Measurements from ENCODE around the gene ETFB. TPM values are rescaled to one million over a fixed set of nuclear protein-coding genes. Genes with fewer than 3 reads are reported as not detected.

The ETFB gene
- total RNA-seq, 1 experiment from 2014 or later = 204 TPM

GRCh38 chr19:51325161-51325976 lies 40.8 kb downstream of the ETFB start:
- Histone ChIP-seq H4K20me1 (ENCODE audit: insufficient read depth) (no peaks in the 10 kb centered on the region), H3K9me3 (ENCODE audit: insufficient read depth, low read depth) (no peaks in the 10 kb centered on the region), H2AFZ (no peak overlapping the region), H3K4me3 (no peak overlapping the region), H3K27me3 (ENCODE audit: insufficient read depth, low read depth) (peaks cover 47% of the 10 kb centered on the region), H3F3A (ENCODE audit: insufficient read depth, low read depth) (no peaks in the 10 kb centered on the region), H3K79me2 (ENCODE audit: low read depth) (no peaks in the 10 kb centered on the region), H3K4me1 (replicated peaks; ENCODE audit: insufficient read depth) (no peaks in the 10 kb centered on the region), H3K27ac (no peak overlapping the region), H3K36me3 (ENCODE audit: low read depth) (no peaks in the 10 kb centered on the region), H3K4me2 (no peak overlapping the region), H3K9me2 (ENCODE audit: insufficient read depth) (no peaks in the 10 kb centered on the region)
- ChIA-PET POLR2A (ENCODE audit: unreplicated experiment) (no interaction called here), CTCF (no interaction called here)
- intact Hi-C loops (cut with micrococcal nuclease; ENCODE audit: unreplicated experiment) = no loop called here
- TF ChIP-seq CTCF (conservative IDR thresholded peaks at IDR 0.05) = no peak
- TF ChIP-seq EZH2 (IDR thresholded peaks at IDR 0.05; ENCODE audit: low read depth) = no peak
- no TSS peak for BruUV-seq (replicated peaks)
- DNase-seq = no peak

DNA sequence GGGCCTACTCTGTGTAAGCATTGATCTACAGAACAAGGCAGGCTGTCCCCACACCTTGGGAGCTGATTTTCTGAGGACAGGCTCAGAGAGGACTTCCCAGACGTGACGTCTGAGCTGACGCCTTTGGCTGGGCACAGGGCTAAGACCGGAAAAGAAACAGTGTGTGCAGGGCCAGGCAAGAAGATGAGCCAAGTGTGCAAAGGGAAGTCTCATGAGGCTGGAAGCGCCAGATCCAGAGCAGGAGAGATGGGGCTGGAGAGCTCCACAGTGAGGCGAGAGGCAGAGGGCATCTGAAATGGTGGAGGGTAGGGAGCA lies 42.1 kb downstream of the ETFB start:
- no peaks in the 10 kb centered on the region for H3K9me2 ChIP-seq (ENCODE audit: insufficient read depth)
- no peaks in the 10 kb centered on the region for H3K4me1 ChIP-seq (replicated peaks; ENCODE audit: insufficient read depth)
- peaks cover 56% of the 10 kb centered on the region for H3K27me3 ChIP-seq (ENCODE audit: insufficient read depth, low read depth)
- H2AFZ ChIP-seq = no peak overlapping the region
- ChIA-PET CTCF (no interaction called here), POLR2A (ENCODE audit: unreplicated experiment) (no interaction called here)
- no peaks in the 10 kb centered on the region for H3K9me3 ChIP-seq (ENCODE audit: insufficient read depth, low read depth)
- TF ChIP-seq CTCF (conservative IDR thresholded peaks at IDR 0.05) = no peak
- no peak for TF ChIP-seq EZH2 (IDR thresholded peaks at IDR 0.05; ENCODE audit: low read depth)
- H4K20me1 ChIP-seq (ENCODE audit: insufficient read depth) = no peaks in the 10 kb centered on the region
- H3K36me3 ChIP-seq (ENCODE audit: low read depth) = no peaks in the 10 kb centered on the region
- H3F3A ChIP-seq (ENCODE audit: insufficient read depth, low read depth) = no peaks in the 10 kb centered on the region
- no peak overlapping the region for H3K4me3 ChIP-seq
- no peaks in the 10 kb centered on the region for H3K79me2 ChIP-seq (ENCODE audit: low read depth)
- intact Hi-C loops (cut with micrococcal nuclease; ENCODE audit: unreplicated experiment) = no loop called here
- DNase-seq = no peak
- H3K4me2 ChIP-seq = no peak overlapping the region
- BruUV-seq (replicated peaks) = no TSS peak
- H3K27ac ChIP-seq = no peak overlapping the region

- intact Hi-C loops (cut with micrococcal nuclease; ENCODE audit: unreplicated experiment) = no loop called here
- POLR2A ChIA-PET (ENCODE audit: unreplicated experiment) = no interaction called here
- no peaks in the 10 kb centered on the region for H3K4me1 ChIP-seq (replicated peaks; ENCODE audit: insufficient read depth)
- H3K9me3 ChIP-seq (ENCODE audit: insufficient read depth, low read depth) = no peaks in the 10 kb centered on the region
- peaks cover 61% of the 10 kb centered on the region for H3K27me3 ChIP-seq (ENCODE audit: insufficient read depth, low read depth)
- no peaks in the 10 kb centered on the region for H4K20me1 ChIP-seq (ENCODE audit: insufficient read depth)
- no peak overlapping the region for H3K4me3 ChIP-seq
- CTCF ChIA-PET = no interaction called here
- H3K9me2 ChIP-seq (ENCODE audit: insufficient read depth) = no peaks in the 10 kb centered on the region
- no peak overlapping the region for H2AFZ ChIP-seq
- no peak overlapping the region for H3K27ac ChIP-seq
- H3F3A ChIP-seq (ENCODE audit: insufficient read depth, low read depth) = no peaks in the 10 kb centered on the region
- BruUV-seq (replicated peaks) = no TSS peak
- DNase-seq = no peak
- H3K4me2 ChIP-seq = no peak overlapping the region
- H3K79me2 ChIP-seq (ENCODE audit: low read depth) = no peaks in the 10 kb centered on the region
- H3K36me3 ChIP-seq (ENCODE audit: low read depth) = no peaks in the 10 kb centered on the region
- TF ChIP-seq EZH2 (IDR thresholded peaks at IDR 0.05; ENCODE audit: low read depth) (no peak), CTCF (conservative IDR thresholded peaks at IDR 0.05) (no peak)
Measured at GRCh38 chr19:51323481-51324166, 42.6 kb downstream of the ETFB start.

All from PC-9 (cell line).